ENCODE measurements around the gene TMEM232.
"Not testable (repeated sequence)": the region's sequence is repeated elsewhere in the genome, so short reads cannot be mapped to it uniquely, and the experiment has no call there.

- TF ChIP-seq CTCF (optimal IDR thresholded peaks at IDR 0.05 in 1 of 3, IDR thresholded peaks at IDR 0.05 in 1 of 3, conservative IDR thresholded peaks at IDR 0.05 in 1 of 3; ENCODE audit: extremely low read depth in 1 of 3, insufficient read depth in 2 of 3, low read length in 3 of 3); EZH2 (IDR thresholded peaks at IDR 0.05; ENCODE audit: low read length): not testable (repeated sequence)
These were observed 33.8 kb downstream of the TMEM232 start for GRCh38 chr5:110692669-110693068.

Measured in keratinocyte (primary cell).